Activated CD8-positive, alpha-beta T cell treated with anti-CD3 and anti-CD28 coated beads for 36 hours (primary cell): Measurements from ENCODE around the gene PXDN. TPM values are rescaled to one million over a fixed set of nuclear protein-coding genes. Genes with fewer than 3 reads are reported as not detected.

ENCODE experiments used
- ATAC-seq: fragments of 200-7000 bp; cut with Tn5 transposase; one replicate; pipeline ENCODE4 v1.10.0; 2021; ENCODE audit warnings: mild to moderate bottlenecking, moderate library complexity
- CTCF ChIA-PET: fragments of 350-600 bp; sonication (Branson Sonifier 250); formaldehyde crosslinking; loops from one replicate; lab custom pipeline; 2021; ENCODE audit warnings: antibody characterized with exemption; lab: Charles Lee
- POLR2A ChIA-PET: fragments of 350-600 bp; sonication (Branson Sonifier 250); formaldehyde crosslinking; loops from one replicate; lab custom pipeline; 2021; ENCODE audit warnings: antibody characterized with exemption; lab: Charles Lee
- DNase-seq: peaks from one replicate; pipeline ENCODE4 v3.0.0-alpha.2; 2020
- H3K27ac Mint-ChIP-seq: one replicate; pipeline ENCODE4 v1.8.0; 2021; ENCODE audit warnings: mild to moderate bottlenecking, mixed read lengths
- H3K27me3 Mint-ChIP-seq: one replicate; pipeline ENCODE4 v1.8.0; 2021; ENCODE audit warnings: mixed read lengths
- H3K36me3 Mint-ChIP-seq: one replicate; pipeline ENCODE4 v1.8.0; 2021; ENCODE audit warnings: low read depth, mixed read lengths
- H3K4me1 Mint-ChIP-seq: one replicate; pipeline ENCODE4 v1.8.0; 2021; ENCODE audit warnings: low read depth, mixed read lengths
- H3K4me3 Mint-ChIP-seq: one replicate; pipeline ENCODE4 v1.8.0; 2021; ENCODE audit warnings: mild to moderate bottlenecking, moderate library complexity, mixed read lengths
- H3K9me3 Mint-ChIP-seq: one replicate; pipeline ENCODE4 v1.8.0; 2021; ENCODE audit warnings: mixed read lengths
- intact Hi-C: fragments of 100-400 bp; cut with micrococcal nuclease; formaldehyde crosslinking; loops from one replicate; pipeline ENCODE4 v1.10.0; 2022
- total RNA-seq, 2 experiments: library from RNA; stranded (reverse); gene quantifications; one replicate each; pipeline ENCODE4 v1.2.3, GENCODE V29; 2021
- TF ChIP-seq, protein P1 (sequence below): fragments of 200-600 bp; IDR thresholded peaks from one replicate; pipeline ENCODE4 v1.8.0; 2022; ENCODE audit warnings: antibody characterized with exemption, mild to moderate bottlenecking

PXDN gene
- total RNA-seq, 2 experiments from 2014 or later, result 0.58 to 0.83 TPM

DNA sequence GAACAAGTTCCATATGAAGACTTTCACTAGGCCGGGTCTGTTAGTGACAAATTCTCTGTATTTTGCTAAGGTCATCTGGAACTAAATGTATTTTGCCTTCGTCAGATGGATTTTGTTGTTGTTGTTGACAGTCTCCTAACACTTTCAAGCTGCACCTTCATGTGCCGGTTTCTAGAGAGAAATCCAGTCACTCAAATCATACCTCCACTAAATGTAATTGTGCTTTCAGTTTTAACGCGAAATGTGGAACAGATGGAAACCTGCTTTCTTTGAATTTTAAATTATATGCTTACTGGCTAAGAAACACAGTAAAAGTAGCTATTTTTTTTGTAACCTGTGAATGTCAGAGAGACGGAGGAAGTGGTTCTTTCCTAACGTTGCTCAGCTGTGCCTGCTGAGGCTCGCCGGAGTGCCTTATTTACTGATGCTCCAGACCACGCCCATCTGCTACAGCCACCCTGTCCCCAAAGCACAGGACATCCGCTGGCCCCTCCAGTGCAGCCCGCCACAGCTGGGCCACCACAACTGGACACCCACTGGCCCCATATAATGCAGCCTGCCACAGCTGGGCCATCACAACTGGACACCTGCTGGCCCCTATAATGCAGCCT is 134.7 kb downstream of the PXDN start:
- no peaks in the 10 kb centered on the region for H3K4me1 Mint-ChIP-seq
- H3K9me3 Mint-ChIP-seq, result no peaks in the 10 kb centered on the region
- ATAC-seq (no peak), DNase-seq (no peak)
- no peak overlapping the region for H3K4me3 Mint-ChIP-seq
- ChIA-PET POLR2A (no interaction called here), CTCF (no interaction called here)
- no peaks in the 10 kb centered on the region for H3K36me3 Mint-ChIP-seq
- H3K27me3 Mint-ChIP-seq, result peaks cover 15% of the 10 kb centered on the region
- H3K27ac Mint-ChIP-seq, result no peak overlapping the region
- TF ChIP-seq, protein P1, sequence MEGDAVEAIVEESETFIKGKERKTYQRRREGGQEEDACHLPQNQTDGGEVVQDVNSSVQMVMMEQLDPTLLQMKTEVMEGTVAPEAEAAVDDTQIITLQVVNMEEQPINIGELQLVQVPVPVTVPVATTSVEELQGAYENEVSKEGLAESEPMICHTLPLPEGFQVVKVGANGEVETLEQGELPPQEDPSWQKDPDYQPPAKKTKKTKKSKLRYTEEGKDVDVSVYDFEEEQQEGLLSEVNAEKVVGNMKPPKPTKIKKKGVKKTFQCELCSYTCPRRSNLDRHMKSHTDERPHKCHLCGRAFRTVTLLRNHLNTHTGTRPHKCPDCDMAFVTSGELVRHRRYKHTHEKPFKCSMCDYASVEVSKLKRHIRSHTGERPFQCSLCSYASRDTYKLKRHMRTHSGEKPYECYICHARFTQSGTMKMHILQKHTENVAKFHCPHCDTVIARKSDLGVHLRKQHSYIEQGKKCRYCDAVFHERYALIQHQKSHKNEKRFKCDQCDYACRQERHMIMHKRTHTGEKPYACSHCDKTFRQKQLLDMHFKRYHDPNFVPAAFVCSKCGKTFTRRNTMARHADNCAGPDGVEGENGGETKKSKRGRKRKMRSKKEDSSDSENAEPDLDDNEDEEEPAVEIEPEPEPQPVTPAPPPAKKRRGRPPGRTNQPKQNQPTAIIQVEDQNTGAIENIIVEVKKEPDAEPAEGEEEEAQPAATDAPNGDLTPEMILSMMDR, result no peak
- intact Hi-C loops, result no loop called here

DNA sequence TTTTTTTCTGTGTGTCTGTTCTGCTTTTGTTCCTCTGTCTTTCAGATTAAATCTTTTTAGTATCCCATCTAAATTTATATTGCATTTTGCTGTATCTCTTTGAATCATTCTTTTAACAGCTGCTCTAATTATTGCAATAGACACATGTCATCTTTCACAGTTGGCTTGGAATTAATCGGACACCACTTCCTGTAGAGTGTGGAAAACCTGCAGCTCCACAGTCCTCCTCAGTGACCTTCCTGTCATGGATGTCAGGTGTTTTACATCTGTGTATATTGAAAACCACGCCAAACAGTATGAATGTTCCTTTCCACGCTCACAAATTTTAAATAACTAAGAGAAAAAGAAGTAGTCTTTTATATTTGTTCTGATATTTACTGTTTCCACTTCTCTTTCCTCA is 135.3 kb downstream of the PXDN start:
- ATAC-seq (no peak), DNase-seq (no peak)
- ChIA-PET CTCF (no interaction called here), POLR2A (no interaction called here)
- no peak overlapping the region for H3K27ac Mint-ChIP-seq
- no peaks in the 10 kb centered on the region for H3K9me3 Mint-ChIP-seq
- H3K27me3 Mint-ChIP-seq, result peaks cover 14% of the 10 kb centered on the region
- no peak overlapping the region for H3K4me3 Mint-ChIP-seq
- no peaks in the 10 kb centered on the region for H3K36me3 Mint-ChIP-seq
- intact Hi-C loops, result no loop called here
- H3K4me1 Mint-ChIP-seq, result no peaks in the 10 kb centered on the region
- TF ChIP-seq, protein P1, result no peak

DNA sequence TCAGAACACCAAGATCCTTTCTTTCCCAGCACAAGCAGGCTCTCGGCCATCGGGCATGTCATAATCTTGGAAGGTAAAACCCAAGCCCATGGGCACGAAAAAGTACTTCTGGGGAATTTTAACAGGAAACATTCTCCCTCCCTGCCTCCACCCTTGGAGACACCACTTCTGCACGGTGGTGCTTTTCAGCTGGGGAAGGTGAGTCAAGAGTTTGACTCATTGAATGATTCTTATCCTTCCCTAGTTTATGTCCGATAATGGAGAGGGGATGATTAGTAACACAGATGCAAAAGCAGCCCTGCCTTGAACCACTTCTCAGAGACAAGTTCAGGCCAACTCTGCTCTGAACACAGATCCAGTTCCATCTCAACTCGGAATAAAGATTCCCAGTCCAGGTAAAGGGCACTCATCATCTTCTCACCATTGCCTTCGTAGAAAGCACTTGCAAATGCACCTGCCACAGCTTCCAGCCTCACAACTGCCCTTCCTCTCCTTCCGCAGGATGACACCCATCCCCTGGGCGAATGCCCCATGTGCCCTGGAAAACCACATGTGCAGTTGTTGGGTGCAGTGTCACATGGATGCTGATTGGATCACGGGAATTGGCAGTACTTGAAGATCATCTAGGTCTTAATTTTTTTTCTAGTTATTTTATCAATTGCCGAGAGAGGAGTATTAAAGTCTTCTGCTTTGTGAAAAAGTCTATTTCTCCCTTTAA is 136.2 kb downstream of the PXDN start:
- no peak overlapping the region for H3K4me3 Mint-ChIP-seq
- H3K36me3 Mint-ChIP-seq, result no peaks in the 10 kb centered on the region
- POLR2A ChIA-PET, result no interaction called here
- H3K27me3 Mint-ChIP-seq, result peaks cover 10% of the 10 kb centered on the region
- intact Hi-C loops, result no loop called here
- DNase-seq (no peak), ATAC-seq (no peak)
- no peaks in the 10 kb centered on the region for H3K4me1 Mint-ChIP-seq
- no peaks in the 10 kb centered on the region for H3K9me3 Mint-ChIP-seq
- CTCF ChIA-PET, result no interaction called here
- no peak overlapping the region for H3K27ac Mint-ChIP-seq
- TF ChIP-seq, protein P1, result no peak

DNA sequence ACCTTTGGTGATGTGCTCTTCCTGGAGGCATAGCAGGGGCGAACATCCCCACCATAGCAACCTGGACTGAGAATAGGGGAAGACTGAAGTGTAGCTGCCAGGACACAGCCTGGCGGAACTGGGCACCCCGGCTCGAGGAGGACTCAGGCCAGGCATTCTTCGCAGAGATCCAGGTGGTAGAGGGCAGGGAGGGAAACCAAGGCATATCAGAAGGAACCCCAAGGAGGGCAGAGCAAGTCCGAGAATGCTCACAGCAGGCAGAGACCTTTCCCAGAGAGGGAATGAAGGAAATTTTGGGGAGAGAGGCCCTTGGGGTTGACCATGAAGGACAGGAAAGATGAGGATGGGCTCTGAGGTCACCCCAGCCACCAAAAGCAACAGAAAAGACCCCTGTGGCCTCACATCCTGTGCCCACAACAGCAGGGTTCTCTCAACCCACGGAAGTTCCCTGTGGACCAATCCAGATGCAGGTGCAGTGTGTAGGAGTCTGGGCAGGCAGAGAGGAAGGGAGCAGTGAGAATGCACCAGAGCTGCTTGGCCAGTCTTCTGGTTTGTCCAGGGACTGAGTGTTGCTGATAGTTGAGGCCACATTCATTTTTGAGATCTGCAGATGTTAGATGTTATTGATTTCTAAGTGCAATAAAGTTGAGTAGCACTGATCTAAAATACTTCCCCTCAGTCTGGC is 136.9 kb downstream of the PXDN start:
- ChIA-PET POLR2A (no interaction called here), CTCF (no interaction called here)
- H3K9me3 Mint-ChIP-seq, result no peaks in the 10 kb centered on the region
- no peak for DNase-seq
- intact Hi-C loops, result no loop called here
- TF ChIP-seq, protein P1, result no peak
- H3K27me3 Mint-ChIP-seq, result peaks cover 8% of the 10 kb centered on the region
- no peak overlapping the region for H3K4me3 Mint-ChIP-seq
- no peak for ATAC-seq
- no peaks in the 10 kb centered on the region for H3K36me3 Mint-ChIP-seq
- H3K27ac Mint-ChIP-seq, result no peak overlapping the region
- no peaks in the 10 kb centered on the region for H3K4me1 Mint-ChIP-seq
